PC-9 (cell line): ENCODE measurements around the gene ZBTB22.
"Not testable (repeated sequence)": the region's sequence is repeated elsewhere in the genome, so short reads cannot be mapped to it uniquely, and the experiment has no call there.

Experiments used
- EZH2 ChIP-seq: fragments of 200-600 bp; sonication (generic); IDR thresholded peaks from 2 replicates; pipeline ENCODE4 v1.8.0; 2017; ENCODE audit warnings: antibody characterized with exemption, low read depth
- TF ChIP-seq, protein P1 (sequence below): fragments of 200-600 bp; sonication (generic); conservative IDR thresholded peaks from 2 replicates; pipeline ENCODE4 v1.6.1; 2017; ENCODE audit warnings: mixed run types, antibody characterized with exemption, mild to moderate bottlenecking, moderate library complexity

DNA sequence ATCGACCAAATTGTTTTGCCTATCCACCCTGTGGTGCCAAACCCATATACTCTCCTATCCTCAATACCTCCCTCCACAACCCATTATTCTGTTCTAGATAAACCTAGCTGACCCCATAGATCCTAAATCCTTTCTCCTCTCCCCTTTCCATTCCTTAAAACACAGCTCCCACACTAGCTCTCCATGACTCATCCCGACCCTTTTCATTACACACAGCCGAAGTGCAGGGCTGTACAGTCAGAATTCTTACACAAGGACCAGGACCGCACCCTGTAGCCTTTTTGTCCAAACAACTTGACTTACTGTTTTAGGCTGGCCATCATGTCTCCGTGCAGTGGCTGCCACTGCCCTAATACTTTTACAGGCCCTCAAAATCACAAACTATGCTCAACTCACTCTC lies 29.4 kb upstream of the ZBTB22 start:
- TF ChIP-seq, protein P1, sequence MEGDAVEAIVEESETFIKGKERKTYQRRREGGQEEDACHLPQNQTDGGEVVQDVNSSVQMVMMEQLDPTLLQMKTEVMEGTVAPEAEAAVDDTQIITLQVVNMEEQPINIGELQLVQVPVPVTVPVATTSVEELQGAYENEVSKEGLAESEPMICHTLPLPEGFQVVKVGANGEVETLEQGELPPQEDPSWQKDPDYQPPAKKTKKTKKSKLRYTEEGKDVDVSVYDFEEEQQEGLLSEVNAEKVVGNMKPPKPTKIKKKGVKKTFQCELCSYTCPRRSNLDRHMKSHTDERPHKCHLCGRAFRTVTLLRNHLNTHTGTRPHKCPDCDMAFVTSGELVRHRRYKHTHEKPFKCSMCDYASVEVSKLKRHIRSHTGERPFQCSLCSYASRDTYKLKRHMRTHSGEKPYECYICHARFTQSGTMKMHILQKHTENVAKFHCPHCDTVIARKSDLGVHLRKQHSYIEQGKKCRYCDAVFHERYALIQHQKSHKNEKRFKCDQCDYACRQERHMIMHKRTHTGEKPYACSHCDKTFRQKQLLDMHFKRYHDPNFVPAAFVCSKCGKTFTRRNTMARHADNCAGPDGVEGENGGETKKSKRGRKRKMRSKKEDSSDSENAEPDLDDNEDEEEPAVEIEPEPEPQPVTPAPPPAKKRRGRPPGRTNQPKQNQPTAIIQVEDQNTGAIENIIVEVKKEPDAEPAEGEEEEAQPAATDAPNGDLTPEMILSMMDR = not testable (repeated sequence)
- TF ChIP-seq EZH2 = not testable (repeated sequence)
